Measurements from ENCODE around the gene ZNF835. TPM values are rescaled to one million over a fixed set of nuclear protein-coding genes. Genes with fewer than 3 reads are reported as not detected.

The ZNF835 gene
- total RNA-seq, 1 experiment from 2014 or later = 0.07 TPM

DNA sequence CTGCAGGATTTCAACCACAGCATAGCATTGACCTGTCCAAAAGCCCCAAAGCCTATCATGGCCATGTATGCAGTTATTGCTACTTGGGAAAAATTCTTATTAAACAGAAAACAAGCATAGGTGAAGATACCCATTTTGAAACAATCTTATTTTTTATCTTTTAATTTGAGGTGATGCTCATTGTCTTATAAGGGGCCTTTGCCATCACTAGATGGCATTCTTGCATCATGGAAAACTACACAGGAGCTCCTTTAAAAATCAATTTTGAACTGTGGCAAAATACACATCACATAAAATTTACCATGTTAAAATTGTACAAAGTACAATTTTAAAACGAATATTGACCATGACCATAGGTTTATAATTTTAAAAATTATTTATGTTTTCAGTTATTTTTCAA, 38.9 kb upstream of the ZNF835 start:
- H3T11ph ChIP-seq (ENCODE audit: low read length) = no peak overlapping the region
- DNase-seq = no peak
- TF ChIP-seq, protein P1, sequence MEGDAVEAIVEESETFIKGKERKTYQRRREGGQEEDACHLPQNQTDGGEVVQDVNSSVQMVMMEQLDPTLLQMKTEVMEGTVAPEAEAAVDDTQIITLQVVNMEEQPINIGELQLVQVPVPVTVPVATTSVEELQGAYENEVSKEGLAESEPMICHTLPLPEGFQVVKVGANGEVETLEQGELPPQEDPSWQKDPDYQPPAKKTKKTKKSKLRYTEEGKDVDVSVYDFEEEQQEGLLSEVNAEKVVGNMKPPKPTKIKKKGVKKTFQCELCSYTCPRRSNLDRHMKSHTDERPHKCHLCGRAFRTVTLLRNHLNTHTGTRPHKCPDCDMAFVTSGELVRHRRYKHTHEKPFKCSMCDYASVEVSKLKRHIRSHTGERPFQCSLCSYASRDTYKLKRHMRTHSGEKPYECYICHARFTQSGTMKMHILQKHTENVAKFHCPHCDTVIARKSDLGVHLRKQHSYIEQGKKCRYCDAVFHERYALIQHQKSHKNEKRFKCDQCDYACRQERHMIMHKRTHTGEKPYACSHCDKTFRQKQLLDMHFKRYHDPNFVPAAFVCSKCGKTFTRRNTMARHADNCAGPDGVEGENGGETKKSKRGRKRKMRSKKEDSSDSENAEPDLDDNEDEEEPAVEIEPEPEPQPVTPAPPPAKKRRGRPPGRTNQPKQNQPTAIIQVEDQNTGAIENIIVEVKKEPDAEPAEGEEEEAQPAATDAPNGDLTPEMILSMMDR (conservative IDR thresholded peaks at IDR 0.05) = no peak
- H2BK5ac ChIP-seq (ENCODE audit: insufficient read length, low read length) = no peak overlapping the region
- no peaks in the 10 kb centered on the region for H3K27me3 ChIP-seq (ENCODE audit: insufficient read depth, low read length)
- H2AFZ ChIP-seq (ENCODE audit: low read length) = no peak overlapping the region
- H2AK5ac ChIP-seq (ENCODE audit: insufficient read length, low read length) = no peak overlapping the region
- no peak overlapping the region for H3K4me3 Mint-ChIP-seq
- no peak overlapping the region for H3K4ac ChIP-seq (ENCODE audit: low read depth, low read length)
- H2BK12ac ChIP-seq (ENCODE audit: insufficient read length, low read depth, low read length) = no peak overlapping the region
- no peak overlapping the region for H3K56ac ChIP-seq (ENCODE audit: insufficient read length, low read depth, low read length)
- H3K36me3 Mint-ChIP-seq (ENCODE audit: insufficient read depth in 1 of 3, low read depth in 3 of 3) = peaks cover 17 to 41% (median 18%) of the 10 kb centered on the region in 3 experiments
- H3K79me1 ChIP-seq (ENCODE audit: insufficient read depth, low read depth, low read length, poor library complexity, severe bottlenecking) = no peaks in the 10 kb centered on the region
- H3K4me1 Mint-ChIP-seq = no peaks in the 10 kb centered on the region
- H3K9me3 ChIP-seq (ENCODE audit: control insufficient read depth, low read depth, low read length) = peaks cover 79% of the 10 kb centered on the region
- no CpG with 5 or more reads among the region's 1 CpG for WGBS (ENCODE audit: extremely low coverage, insufficient read length, low lambda C conversion rate)
- no peak overlapping the region for H3K23ac ChIP-seq (ENCODE audit: insufficient read length, low read depth, low read length)
- no peak overlapping the region for H3K27ac ChIP-seq (ENCODE audit: insufficient read length, low read depth, low read length)
- no peak overlapping the region for H2BK120ac ChIP-seq (ENCODE audit: low read depth, low read length, poor library complexity, severe bottlenecking)
- no peak overlapping the region for H3K4me2 ChIP-seq (ENCODE audit: insufficient read depth, insufficient read length, low read length)
- H2BK15ac ChIP-seq (ENCODE audit: low read depth, low read length) = no peak overlapping the region
- no peak overlapping the region for H4K91ac ChIP-seq (ENCODE audit: insufficient read length, low read depth, low read length)
- no peaks in the 10 kb centered on the region for H3K4me1 ChIP-seq (ENCODE audit: insufficient read depth, low read length)
- no peak overlapping the region for H4K8ac ChIP-seq (replicated peaks; ENCODE audit: insufficient read length, low read depth, low read length)
- no peak overlapping the region for H2BK20ac ChIP-seq (ENCODE audit: low read depth, low read length, poor library complexity, severe bottlenecking)
- H3K9ac ChIP-seq (ENCODE audit: extremely low read depth, insufficient read length, low read length) = no peak overlapping the region
- H3K14ac ChIP-seq (ENCODE audit: insufficient read depth, low read length) = no peak overlapping the region
- H4K20me1 ChIP-seq (ENCODE audit: control insufficient read depth, insufficient read depth, insufficient read length) = no peaks in the 10 kb centered on the region
- no peak overlapping the region for H3K18ac ChIP-seq (ENCODE audit: insufficient read length, low read depth, low read length)
- no peaks in the 10 kb centered on the region for H3K79me2 ChIP-seq (ENCODE audit: insufficient read depth, low read length)
- no peak overlapping the region for H3K27ac Mint-ChIP-seq
- no peak overlapping the region for H4K5ac ChIP-seq (ENCODE audit: insufficient read length, low read depth, low read length)
- H3K23me2 ChIP-seq (ENCODE audit: insufficient read length, low read depth, low read length, poor library complexity, severe bottlenecking) = no peaks in the 10 kb centered on the region
- H3K27me3 Mint-ChIP-seq (ENCODE audit: low read depth) = no peaks in the 10 kb centered on the region; the same call in 1 of the 2 replicates
- peaks cover 83 to 85% of the 10 kb centered on the region in 2 experiments for H3K9me3 Mint-ChIP-seq
